SKM-1 treated with dmso at 0.1 percent for 144 hours (cell line): Measurements from ENCODE around the gene CHADL.
A peak's percentile ranks its signal among the peaks of the same experiment; 100 is the strongest.
"Not testable (repeated sequence)": the region's sequence is repeated elsewhere in the genome, so short reads cannot be mapped to it uniquely, and the experiment has no call there.

Experiments
- DNase-seq: peaks from one replicate; lab custom pipeline; 2025; ENCODE audit not compliant: unreplicated experiment; lab: John Stamatoyannopoulos, UW

Gene CHADL

GRCh38 chr22:41184679-41185078, 56.1 kb downstream of the CHADL start:
- no peak for DNase-seq

GRCh38 chr22:41181349-41182241, 59.1 kb downstream of the CHADL start:
- DNase-seq, result peak; percentile 70

DNA sequence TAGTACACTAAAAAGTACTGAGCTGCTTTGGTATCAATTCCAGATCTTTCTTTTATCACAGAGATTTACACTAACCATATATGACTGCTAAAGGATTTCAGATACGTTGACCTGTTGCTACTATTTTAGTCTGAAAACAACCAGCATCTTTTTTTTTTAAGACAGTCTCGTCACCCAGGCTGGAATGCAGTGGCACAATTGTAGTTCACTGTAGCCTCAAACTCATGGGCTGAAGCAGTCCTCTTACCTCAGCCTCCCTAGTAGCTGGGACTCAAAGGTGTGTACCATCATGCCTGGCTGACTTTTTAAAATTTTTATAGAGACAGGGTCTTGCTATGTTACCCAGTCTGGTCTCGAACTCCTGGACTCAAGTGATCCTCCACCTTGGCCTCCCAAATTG, 59.8 kb downstream of the CHADL start:
- DNase-seq, result no peak

DNA sequence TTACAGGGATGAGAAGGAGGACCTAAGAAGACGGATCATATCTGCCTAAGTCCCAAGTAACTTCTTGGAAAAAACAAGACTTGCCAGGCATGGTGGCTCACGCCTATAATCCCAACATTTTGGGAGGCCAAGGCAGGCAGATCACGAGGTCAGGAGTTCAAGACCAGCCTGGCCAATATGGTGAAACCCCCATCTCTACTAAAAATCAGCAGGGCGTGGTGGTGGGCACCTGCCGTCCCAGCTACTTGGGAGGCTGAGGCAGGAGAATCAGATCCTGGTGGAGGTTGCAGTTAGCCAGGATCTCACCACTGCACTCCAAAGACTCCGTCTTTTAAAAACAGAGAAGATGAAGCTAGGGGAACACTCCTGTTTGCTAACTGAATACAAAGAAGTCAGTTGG, 60.4 kb downstream of the CHADL start:
- not testable (repeated sequence) for DNase-seq
